Superior temporal gyrus (tissue), 1 donor: Measurements from ENCODE around the gene B4GALT5.

ENCODE experiments used
- DNase-seq: peaks from one replicate; pipeline ENCODE4 v3.0.0-alpha.2; 2016; ENCODE audit errors: extremely low spot score

The B4GALT5 gene

DNA sequence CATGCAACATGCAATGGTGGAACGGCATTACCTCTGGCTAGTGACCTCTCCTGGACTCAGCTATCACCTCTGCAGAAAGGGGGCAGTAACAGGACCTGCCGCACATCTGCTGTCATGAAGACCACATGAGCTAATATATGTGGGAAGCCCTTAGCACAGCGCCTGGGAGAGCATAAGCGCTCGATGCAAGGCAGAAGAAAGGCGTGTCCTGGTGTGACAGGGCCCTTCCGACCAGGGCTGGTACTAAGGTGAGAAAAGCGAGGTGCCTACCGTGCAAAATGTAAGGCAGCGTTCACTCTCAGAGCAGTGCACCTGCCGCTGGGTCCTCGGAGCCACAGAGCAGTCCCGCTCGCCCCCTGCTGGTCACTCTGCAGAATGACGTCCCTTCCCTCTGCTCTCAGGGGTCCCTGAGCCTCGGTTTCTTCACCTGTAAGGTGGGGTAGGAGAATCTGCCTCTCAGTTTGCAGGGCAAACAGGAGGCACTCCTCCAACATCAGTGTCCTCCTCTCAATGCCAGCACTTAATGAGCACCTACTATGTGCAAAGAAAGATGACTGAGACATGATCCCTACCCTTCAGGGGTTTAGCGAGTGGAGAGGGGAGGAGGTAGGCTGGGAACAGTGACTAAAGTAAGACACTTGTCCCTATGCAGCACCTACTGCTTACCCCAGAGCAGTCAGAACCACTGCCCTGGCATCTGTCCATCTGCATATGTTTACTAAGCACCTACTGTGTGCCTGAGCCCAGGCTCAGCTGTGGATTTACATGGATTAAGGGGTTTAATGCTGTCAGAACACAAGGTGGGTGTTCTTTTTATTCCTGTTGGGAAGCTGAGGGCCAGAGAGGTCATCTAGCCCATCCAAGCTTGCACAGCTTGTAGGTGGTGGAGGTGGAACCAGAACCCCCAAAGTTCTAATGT lies 104.7 kb downstream of the B4GALT5 start:
- peak; percentile 81 for DNase-seq

DNA sequence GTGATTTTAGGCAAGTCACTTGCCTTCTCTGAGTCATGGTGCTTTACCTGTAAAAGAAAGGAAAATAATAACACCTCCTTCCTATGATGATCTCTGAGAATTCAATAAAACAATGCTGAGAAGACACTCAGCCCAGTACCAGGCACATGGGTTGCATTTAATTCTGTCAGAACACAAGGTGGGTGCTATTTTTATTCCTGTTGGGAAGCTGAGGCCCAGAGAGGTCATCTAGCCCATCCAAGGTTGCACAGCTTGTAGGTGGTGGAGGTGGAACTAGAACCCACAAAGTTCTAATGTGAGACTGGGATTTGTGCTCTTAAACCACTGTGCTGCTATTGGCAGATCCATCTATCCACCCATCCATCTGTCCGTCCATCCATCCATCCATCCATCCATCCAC lies 106.1 kb downstream of the B4GALT5 start:
- no peak for DNase-seq

DNA sequence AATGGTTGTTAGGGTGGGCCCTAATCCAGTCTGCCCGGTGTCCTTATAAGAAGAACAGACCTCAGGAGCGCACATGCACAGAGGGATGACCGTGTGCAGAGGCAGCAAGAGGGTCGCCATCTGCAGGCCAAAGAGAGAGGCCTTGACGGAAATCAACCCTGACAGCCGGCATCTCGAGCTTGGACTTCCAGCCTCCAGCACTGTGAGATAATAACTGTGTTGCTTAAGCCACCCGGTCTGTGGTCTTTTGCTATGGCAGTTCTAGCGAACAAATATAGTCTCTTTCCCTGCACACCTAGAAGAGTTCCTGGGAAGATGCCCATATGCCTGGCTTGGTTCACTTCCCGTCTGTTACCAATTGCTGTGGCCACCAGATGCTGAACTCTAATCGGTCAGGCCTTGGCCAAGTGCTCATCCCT lies 110.5 kb downstream of the B4GALT5 start:
- no peak for DNase-seq

DNA sequence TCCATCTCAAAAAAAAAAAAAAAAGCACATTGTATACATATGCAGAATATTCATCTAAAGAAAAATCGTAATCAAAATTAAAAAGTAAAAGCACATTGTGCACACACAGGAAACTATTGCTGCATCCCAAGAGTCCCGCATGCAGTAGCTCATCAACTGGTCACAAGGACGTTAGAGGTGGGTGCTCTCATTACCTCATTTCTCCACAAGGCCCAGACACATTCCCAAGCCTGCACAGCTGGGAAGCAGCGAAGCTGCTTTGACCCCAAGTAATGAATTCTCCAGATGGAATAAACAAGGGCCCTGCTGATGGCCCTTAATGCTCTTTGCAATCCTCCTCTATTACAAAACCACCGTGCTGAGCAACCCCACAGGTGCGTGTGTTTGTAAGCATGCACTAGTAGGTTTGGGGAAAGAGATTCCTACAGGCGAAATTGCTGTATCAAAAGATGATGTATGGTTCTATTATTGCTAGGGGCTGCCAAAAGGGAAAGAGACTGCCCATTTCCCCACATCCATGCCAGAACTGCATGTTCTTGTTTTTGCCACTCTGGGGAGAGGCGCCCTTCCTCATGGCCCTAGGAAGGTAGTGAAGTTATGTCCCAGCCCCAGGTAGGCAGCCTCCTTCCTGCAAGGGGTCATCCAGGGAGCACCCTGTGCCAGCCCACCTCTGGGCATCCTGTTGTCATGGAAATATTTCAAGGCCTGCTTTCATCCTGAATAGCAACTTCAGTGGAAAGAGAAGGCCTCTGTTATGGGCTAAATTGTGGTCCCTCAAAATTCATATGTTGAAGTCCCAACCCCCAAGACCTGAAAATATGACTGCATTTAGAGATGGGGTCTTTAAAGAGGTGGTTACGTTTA lies 111.1 kb downstream of the B4GALT5 start:
- DNase-seq, result no peak

DNA sequence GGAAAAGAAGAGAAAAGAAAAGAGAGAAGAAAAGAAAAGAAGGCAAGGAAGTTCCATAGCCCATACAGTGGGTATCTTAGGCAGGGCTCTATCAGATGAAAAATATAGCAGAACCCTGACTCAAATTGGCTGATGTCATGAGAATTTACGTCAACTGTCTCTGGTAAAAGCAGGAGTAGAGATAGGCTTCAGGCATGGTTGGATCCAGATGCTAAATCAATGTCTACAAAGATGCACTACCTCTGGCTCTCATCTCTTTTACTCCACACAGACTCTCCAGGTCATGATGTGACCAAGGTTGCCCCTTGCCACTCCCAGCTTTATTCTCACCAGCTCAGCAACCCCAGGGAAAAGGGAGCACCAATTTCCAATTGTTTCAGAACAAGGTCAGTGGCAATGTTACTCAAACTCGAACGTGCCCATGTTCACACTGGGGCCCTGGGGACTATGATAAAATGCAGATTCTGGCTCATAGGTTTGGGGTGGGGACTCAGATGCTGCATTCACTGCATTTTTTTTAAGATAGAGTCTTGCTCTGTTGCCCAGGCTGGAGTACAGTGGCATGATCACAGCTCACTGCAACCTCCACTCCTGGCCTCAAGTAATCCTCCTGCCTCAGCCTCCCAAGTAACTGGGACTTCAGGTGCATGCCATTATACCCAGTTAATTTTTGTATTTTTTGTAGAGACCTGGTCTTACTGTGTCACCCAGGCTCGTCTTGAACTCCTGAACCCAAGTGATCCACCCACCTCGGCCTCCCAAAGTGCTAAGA lies 112.3 kb downstream of the B4GALT5 start:
- DNase-seq, result no peak

DNA sequence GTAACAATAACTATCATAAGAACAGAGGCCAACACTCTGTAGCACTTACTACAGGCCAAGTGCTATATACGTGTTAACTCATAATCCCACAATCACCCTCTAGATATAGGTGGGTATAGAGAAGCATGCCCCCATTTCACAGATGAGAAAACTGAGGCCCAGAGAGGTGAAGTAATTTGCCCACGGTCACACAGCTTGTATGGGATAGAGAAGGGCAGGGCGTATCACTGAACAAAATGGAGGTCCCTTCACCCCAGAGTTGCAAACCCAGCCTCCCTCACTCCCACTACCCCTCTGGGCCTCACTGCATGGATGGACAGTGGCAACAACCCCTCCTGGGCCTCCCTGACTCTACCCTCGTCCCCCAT lies 113.9 kb downstream of the B4GALT5 start:
- no peak for DNase-seq

GRCh38 chr20:49597825-49598395 lies 115.8 kb downstream of the B4GALT5 start:
- DNase-seq, result no peak

DNA sequence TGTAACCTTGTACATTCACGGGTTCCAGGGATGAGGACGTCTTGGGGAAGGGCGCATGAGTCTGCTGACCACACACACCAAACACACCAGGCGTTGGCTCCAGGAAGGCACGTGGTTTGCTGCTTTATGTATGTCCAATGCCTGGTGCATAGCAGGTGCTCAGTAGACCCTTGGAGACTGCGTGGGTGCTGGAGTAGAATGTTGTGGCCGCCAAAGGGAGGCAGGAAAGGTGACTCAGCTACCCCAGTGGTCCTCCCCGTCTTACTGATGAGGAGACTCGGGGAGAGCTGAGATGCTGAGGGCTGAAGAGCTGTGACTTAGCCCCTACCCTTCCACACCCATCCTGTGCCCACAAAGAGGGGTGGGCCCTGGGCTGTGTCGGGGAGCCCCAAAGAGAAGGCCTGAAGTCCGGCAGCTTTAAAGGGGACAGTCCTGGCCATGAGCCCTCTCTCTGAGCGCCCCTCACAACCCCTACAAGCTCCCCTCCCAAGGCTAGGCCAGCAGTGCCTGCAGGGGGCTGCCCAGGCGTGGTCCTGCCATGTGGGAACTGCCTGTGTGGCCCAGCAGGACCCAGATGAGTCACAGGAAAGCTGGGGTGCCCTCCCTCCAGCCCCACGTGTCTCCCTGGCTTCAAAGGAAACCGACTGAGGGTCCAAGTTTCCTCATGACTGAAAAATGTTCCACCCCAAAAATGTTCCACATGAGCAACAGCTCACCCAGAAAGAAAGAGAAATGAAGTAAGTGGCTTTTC lies 117.7 kb downstream of the B4GALT5 start:
- DNase-seq, result no peak

DNA sequence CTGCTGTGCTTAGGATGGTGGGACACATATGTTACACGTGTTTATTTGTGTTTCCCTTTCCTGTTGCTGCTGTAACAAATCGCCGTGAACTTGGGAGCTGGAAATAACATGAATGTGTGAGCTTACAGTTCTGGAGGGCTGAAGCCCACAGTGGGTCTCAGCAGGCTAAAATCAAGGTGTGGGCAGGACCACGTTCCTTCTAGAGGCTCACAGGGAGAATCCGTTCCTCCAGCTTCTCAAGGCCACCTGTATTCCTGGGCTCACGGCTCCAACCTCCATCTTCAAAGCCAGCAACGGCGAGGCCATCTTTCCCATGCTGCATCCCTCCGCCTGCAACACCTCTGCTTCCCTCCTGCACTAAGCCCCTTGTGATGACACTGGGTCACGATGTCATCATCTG lies 118.3 kb downstream of the B4GALT5 start:
- DNase-seq, result no peak

DNA sequence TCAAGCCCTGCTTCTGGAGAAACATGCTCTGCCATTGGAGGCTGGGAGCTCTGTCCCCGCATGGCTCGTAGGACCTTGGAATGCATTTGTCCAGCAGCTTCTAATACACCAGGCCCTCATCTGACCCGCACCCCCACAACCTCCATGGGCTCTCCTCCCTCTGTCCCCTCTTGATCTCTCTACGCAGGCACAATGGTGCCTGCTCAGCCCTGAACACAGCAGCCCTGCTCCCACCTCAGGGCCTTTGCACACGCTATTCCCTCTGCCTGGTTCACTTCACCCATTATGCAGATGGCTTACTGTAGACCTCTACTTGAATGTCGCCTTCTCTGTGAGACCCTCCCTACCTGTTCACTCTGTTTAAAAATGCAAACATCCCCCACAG lies 118.8 kb downstream of the B4GALT5 start:
- no peak for DNase-seq

DNA sequence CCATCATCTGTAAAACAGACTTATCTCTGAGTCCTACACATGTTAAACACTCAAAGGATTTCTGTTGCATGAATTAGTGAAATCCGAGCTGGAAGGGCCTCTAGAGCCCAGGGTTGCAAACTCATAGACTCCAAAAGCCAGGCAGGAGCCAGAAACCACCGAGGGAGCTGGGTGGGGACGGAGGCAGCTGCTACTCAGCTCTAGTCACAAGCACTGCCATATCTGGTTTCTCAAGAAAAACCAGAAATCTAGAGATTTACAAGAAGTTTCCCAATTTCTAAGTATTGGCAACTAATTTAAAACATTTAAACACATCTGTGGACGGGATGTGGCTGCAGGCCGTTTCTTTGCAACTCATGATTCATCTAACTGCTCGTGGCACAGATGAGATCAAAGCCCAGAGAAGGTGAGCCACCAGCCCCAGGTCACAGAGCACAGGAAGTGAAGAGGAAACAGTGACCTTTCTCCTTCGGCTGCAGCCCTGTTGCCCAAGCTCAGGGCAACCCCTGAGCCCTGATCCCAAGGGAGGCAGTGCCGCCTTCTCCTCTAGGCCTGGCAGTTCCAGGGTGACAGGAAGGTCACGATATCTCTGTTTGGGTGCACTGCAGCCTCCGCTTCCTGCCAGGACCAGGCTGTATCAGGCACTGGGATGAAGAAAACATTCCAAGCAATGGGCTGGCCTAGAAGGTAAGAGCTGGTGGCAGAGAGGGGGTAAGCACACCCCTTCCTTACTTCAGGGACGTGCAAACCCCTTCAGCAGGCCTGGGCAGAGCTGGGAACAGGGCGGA lies 119.3 kb downstream of the B4GALT5 start:
- DNase-seq, result no peak

DNA sequence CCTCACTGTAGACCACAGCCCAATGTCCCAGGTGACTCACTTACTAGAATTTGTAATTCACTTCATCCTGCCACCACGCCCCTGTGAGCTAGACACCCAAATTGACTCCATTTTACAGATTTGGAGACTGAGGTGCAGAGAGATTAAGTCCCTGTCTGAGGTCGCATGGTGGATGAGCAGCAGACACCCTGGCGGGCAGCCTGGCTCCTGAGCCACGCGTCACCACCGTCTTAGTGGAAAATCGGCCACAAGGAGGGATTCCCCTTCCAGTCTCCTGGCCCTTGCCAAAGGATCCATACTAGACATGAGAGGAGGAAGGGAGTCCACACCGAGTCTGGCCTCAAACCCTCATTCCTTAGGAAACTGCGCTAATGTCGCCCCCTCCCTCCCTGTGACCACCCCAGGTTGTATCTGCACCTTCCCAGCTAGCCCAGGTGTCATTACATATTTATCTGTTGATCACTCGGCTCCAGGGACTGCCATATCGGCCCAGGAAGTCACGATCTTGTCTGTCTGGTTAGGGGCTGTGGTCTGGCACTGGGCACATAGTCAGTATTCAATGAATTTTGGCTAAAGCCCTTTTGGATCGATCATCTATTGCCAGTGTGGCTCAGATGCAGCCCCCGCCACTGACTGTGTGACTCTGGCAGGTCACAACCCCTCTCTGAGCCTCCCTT lies 120.1 kb downstream of the B4GALT5 start:
- no peak for DNase-seq

DNA sequence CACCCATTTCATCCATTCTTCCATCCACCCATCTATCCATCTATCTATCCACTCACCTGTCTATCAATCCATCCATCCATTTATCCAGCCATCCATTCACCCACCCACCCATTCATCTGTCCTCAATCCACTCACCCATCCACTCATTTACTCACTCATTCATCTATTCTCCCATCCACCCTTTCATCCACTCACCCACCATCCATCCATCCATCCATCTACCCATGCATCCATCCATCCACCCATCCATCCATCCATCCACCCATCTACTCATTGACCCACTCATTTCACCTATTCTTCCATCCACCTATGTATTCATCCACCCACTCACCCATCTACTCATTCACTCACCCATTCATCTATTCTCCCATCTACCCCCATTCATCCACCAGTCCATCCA lies 121.6 kb downstream of the B4GALT5 start:
- DNase-seq, result no peak

DNA sequence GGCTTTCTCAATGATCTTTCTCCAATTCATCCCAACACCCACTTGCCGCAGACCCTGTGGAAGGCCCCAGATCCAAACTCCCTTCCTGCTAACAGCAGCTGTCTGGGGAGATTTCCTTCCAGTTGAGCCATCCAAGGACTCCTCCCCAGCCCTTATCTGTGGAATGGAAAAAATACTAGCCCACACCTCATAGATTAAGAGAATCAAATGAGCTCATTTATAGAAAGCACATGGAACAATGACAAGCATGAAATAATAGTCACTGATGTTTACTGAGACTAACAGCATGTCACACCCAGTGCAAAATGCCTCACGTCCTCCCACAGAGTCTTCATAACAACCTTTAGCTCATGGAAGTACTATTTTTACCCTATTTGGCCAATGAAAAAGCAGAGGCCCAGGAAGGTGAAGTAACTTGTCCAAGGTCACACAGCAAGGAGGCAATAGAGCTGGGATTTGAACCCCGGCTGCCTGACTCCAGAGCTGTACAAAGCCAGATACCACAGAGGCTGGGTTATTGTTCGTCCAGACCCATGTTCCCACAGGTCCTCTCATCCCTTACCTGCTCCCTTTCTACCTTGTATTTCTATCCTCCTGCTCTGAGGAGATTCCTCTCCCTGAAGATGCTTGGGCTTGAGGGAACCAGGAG lies 122.3 kb downstream of the B4GALT5 start:
- DNase-seq, result no peak

GRCh38 chr20:49590163-49591017 lies 123.3 kb downstream of the B4GALT5 start:
- no peak for DNase-seq

DNA sequence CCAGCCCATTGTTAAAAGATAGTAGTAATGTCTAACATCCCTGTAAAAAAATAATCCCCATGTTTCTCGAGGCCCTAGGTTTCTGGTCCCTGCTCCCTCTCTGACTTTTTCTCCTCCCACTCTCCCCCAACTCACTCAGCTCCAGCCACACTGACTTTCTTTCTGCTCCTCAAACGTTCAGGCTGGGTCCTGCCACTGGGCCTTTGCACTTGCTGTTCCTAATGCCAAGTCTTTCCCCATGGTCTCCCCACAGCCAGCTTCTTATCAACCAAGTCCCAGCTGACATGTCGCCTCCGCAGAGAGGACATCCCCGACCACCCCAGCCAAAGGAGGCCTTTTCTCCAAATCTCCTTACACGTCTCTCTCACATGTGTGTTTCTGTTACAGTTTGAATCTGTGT lies 123.9 kb downstream of the B4GALT5 start:
- DNase-seq, result no peak

DNA sequence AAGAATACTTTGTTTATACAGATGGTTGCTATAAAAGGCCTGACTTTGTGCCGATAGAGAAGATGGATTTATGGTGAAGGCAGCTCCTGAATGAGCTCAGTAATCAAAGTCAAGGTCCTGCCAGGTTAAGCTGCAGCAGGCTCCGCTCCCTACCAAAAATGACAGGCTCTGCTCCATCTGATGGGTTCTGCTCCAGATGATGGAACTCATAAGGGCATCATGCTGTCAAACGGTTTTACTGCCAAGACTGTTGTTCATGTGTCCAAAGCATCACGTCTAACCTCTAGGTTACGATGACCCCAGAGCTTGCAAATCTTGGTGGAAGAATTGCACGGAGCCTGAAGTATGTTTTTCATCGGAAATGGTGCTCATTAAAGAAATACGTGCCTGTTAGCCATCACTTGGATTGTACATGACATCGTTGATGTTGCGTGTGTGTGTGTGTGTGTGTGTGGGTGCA lies 126.5 kb downstream of the B4GALT5 start:
- DNase-seq, result no peak
